Hippocampal formation (tissue), 2 donors: Measurements from ENCODE around the gene NFIB.

Experiments used
- DNase-seq, 2 donors: peaks; one replicate each; lab custom pipeline; 2025; lab: John Stamatoyannopoulos, UW

Gene NFIB

DNA sequence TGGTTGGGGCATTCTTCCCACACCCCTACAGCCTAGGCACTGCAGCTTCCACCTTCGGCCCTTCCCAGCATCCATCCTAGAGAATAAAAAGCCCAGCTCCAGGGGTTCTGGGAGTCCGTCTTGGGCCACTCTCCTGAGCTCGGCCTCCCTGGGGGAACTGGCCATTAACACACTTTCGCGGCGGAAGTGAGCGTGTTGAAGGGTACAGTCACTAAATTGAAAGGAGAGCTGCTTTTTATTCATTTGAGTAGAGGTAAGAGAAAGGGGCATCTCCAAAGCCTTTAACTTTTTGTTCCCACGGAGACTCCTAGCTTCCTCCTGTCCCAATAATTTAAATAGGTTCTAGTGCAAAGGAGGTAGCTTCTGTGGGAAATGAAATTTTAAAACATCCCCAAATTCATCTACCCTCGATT, 31.0 kb upstream of the NFIB start:
- no peak for DNase-seq

DNA sequence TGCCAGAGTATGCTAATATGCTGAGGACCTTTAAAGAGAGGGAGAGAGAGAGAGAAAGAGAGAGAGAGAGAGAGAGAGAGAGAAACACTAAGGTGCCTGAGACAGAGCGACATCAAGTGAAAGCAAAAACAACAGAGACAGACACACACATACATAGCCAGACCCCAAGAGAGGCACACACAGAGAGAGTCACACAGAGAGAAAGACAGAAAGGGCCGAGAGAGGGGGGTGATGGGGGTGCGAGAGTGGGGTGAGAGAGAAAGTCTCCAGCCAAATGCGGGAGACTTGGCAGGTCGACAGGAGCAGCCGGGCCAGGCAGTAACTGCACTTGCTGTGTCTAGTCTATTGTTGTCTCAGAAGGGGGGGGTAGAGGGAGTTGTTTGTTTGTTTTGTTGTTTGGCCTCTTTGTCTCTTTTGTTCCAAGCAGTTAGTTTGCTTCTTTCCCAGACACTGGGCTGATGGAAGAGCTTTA, 30.1 kb upstream of the NFIB start:
- peak; percentile 89 to 97 for DNase-seq

DNA sequence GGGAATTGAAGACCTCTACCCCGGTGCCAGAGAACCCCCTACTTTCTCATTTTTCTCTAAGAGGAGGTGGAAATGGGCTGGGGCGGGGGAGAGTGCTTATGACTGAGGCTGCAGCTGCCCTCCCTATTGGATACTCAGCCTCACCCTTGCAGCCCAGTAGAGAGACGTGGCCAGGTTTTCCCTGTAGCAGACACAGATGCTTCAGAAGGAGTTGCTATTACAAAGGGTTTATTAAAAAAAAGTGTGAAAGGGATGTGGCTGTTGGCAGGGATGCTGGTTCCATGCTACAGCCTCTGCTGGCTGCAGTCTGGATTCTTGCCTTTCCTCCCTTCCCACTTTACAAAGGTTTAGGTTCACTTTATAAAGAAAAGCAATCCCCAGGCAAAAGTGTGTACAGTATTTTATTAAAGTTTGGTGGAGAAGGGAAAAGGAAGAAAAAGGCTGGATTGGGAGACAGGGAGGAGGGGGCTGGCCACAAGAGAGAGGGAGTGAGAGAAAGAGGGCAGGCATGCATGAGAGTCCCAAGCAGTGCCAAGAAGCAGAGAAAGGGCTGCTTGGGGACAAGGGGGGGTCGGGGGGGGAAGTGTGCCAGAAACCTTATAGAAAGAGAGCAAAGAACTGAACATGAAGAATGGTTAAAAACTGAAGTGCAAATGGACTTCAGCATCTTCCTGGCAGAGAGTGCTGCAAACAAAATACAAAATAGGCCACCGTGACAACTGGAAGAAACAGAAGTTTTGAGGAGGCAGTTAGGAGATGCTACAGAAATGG, 29.5 kb upstream of the NFIB start:
- DNase-seq: no peak

GRCh38 chr9:14342736-14343135, 28.8 kb upstream of the NFIB start:
- no peak for DNase-seq

DNA sequence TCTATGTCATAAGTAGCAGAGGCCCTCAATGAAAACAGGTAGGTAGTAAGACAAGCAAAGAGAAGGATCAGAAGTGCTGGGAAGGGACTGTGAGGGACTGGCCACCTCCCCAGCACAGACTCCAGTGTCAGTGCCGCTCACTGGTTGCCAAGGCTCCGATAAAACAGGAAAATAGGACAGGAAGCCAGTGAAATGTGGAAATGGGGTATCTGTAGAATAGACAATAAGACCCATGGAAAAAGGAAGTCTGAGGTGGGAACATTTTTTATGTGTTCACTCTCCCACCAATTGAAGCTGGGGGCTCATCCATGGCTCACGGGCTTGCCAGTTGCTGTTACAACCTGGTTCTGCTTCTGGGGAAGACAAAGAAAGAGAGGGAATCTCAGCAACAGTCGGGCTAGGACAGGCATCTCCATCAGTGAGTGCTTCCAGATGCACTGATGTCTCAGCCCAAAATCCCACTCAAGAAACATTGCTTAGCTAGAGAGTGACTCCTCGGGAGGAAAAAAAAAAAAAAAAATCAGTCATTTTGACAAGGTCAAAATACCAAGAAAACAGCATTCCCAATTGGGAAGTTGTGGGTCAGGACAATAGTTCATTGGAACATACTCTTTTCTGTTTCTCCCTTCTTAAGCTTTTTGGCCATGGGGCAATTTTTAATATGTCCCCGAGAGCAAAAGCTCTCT, 27.6 kb upstream of the NFIB start:
- DNase-seq: no peak

- no peak for DNase-seq
Observed at GRCh38 chr9:14340994-14341393, 27.1 kb upstream of the NFIB start.

DNA sequence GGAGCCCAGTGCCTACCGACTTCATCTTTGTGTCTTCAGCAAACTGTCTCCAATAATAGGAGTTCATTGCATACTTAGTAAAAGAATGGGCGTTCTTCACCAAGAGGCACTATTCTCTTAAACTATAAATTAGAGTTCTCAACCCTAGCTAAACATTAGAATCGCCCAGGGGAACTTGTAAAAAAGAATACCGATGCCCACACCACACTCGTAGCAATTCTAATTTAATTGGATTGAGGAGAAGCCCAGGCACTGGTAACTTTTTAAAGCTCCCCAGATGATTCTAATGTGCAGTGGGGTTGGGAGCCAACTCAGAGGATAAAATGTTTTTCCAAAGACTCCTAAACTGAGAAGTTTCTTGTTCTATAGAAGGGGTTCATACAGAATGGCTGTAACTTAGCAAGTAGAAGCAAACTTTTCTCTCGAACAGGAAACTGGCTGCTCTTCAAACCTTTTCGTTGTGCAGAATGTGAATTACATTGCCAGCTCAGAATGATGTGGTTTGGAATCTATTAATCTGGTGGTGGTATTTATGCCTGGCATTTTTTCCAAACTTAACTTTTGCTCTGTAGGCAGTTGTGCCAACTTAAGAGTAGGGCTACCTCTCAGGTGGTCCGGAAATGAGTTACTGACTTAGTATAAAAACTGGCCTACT, 26.4 kb upstream of the NFIB start:
- no peak for DNase-seq

- no peak for DNase-seq
Observed at GRCh38 chr9:14339746-14340145, 25.8 kb upstream of the NFIB start.

- DNase-seq: no peak
Observed at GRCh38 chr9:14337615-14338014, 23.7 kb upstream of the NFIB start.

- no peak for DNase-seq
Observed at GRCh38 chr9:14336244-14336643, 22.3 kb upstream of the NFIB start.

GRCh38 chr9:14331120-14331519, 17.2 kb upstream of the NFIB start:
- DNase-seq: no peak

- DNase-seq: no peak
Observed at GRCh38 chr9:14327036-14327435, 13.1 kb upstream of the NFIB start.

DNA sequence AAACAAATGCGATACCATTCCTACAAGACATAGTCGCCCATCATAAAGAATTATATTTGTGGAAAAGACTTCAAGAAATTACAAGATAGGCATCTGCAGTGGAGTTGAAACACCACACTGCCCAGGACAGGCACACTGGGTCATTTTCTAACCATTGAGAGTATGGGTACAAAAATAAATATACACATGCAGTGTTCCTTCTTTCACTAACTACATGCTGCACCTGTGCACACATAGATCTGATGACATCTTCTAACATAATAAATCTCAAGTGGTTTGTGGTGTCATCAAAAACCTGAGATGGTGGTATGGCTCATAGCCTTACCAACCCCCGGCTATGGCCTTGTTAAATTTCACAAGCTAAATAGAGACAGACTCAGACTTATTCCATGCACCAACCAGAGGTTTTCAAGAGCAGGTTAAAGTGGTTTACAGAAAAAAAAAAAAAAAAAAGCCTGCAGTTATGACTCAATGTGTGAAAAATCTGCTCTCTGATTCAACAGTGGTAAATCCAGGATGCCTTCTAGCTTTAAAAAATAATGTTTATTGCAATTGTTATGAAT, 12.4 kb upstream of the NFIB start:
- DNase-seq: no peak

GRCh38 chr9:14325147-14325546, 11.2 kb upstream of the NFIB start:
- DNase-seq: no peak

- no peak for DNase-seq
Observed at GRCh38 chr9:14323985-14324650, 10.2 kb upstream of the NFIB start.

DNA sequence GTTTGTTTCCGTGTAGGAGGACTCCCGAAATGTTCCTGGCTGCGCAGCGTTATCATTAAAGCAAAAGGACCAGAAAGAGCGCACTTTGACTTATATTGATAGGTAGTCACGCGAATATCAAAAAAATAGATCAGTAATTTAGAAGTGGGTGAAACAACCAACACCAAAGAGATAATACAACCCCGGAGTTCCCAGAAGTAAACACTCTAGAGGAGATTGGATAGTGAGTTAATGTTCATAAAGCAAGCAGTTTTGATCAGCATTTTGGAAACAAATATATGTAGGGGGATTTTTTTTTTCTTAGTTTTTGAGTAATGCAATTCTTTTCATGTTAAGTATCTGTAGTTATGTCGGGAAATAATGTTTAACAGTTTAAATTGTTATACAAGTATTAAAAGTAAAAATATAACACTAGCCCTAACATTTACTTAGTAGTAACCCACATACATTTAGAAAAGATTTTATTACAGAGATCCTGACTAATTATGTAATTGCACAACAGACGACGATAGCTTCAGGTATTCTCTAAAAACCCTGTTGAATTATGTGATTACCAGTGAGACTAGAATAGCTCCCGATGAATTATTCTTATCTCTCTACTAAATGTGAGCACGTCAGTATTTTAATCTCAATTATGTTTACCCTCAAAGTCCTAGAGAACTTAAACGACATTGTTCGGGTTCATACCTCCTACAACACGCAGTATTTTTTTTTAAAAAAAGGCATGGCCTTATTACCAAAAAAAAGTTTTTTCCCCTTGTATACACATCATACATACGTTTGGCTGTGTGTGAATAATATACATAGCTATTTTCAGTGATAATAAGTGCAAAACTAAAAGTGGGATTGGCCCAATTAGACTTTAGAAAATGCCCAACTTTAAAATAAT, 9.4 kb upstream of the NFIB start:
- no peak for DNase-seq

DNA sequence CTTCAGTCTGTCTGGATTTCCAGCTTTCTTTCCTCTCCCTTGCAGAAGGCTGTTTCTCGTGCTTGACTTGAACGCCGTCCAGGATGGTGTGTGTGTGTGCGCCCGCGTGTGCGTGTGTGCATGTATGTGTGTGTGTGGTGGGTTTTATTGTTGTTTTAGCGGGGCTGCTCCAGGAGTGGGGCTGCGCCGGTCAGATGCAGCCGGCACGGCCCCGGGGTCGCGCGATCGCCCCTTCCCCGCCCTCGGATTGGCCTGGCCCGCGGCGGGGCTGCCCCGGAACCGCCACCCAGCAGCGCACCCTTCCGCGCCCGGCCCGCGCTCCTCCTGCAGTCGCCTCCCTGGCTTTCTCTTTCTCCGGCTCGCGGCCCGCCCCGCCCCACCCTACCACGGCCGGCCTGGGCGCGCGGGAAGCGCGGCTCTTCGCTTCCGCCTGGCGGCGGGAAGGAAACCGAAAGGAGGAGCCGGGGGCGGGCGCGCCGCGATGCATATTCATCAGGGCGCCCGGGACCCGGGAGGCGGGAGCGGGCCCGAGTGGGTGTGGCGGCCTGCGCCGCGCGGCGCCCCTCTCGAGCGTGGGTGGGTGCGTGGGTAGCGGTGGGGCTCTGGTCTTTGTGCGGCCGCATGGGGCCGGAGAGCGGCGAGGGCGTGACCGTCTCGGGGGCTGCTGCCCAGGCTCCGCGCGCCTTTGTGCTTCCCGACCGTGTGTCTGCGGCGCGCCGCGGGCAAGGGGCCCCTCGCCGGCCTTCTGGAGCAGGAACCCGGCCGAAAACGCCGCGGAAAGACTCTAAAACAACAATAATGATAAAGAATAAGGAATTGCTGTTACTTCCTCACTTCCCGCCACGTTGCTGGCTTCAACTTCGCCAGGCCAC, 8.5 kb upstream of the NFIB start:
- DNase-seq: peak; percentile 86 to 87

DNA sequence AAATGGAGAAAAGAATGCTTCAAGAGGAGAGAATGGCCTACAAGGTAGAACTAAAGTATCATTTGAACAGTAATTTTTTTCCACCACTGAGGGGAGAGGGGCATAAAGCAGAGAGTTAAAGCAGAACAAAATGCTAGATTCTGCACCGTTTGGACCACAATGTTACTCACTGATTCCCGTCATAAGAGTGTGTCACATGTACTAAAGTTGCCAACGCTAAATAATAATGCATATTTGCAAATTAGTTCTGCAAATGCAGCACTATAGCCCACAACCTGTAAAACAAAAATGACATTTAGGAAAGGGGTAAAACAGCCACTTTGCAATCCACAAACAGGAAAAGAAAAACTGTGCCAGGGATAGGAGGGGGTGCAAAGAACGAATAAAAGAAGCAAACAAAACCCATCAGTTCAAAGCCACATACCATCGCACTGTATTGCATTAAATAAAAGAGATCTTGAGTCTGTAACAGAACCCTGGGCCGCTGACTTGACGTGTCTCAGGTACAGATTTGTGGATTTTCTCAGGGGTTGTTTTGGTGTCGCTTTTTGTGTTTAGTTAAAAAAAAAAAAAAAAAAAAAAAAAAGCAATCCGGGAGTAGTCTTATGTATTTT, 7.7 kb upstream of the NFIB start:
- DNase-seq: no peak
